GM23338 (cell line): ENCODE data around the gene ENTREP3. TPM values are rescaled to one million over a fixed set of nuclear protein-coding genes. Genes with fewer than 3 reads are reported as not detected.

Experiments used
- ATAC-seq: fragments of 200-7000 bp; cut with Tn5 transposase; 3 replicates; pipeline ENCODE4 v1.9.1; 2020
- DNase-seq: peaks from one replicate; pipeline ENCODE4 v3.0.0-alpha.2; 2015; ENCODE audit warnings: low spot score
- H2AFZ ChIP-seq: fragments of 200-600 bp; sonication (generic); 2 replicates; pipeline ENCODE4 v1.8.0; 2016; ENCODE audit warnings: antibody characterized with exemption, mild to moderate bottlenecking, moderate library complexity
- H3F3A ChIP-seq: fragments of 200-600 bp; sonication (generic); replicated peaks from 2 replicates; pipeline ENCODE4 v1.8.0; 2017; ENCODE audit warnings: antibody characterized with exemption, mixed run types, low read depth
- H3K27ac ChIP-seq: fragments of 200-600 bp; sonication (generic); 2 replicates; pipeline ENCODE4 v1.6.1; 2016; ENCODE audit warnings: low read depth
- H3K27me3 ChIP-seq: fragments of 200-600 bp; sonication (generic); 2 replicates; pipeline ENCODE4 v1.8.0; 2016; ENCODE audit warnings: mild to moderate bottlenecking, mixed run types, moderate library complexity; ENCODE audit not compliant: insufficient read depth
- H3K36me3 ChIP-seq: fragments of 200-600 bp; sonication (generic); 2 replicates; pipeline ENCODE4 v1.8.0; 2016; ENCODE audit warnings: mild to moderate bottlenecking; ENCODE audit not compliant: insufficient read depth
- H3K4me1 ChIP-seq: fragments of 200-600 bp; sonication (generic); 2 replicates; pipeline ENCODE4 v1.8.0; 2016; ENCODE audit warnings: mild to moderate bottlenecking, moderate library complexity; ENCODE audit not compliant: insufficient read depth
- H3K4me2 ChIP-seq: fragments of 200-600 bp; sonication (generic); 2 replicates; pipeline ENCODE4 v1.7.1; 2017; ENCODE audit warnings: mixed run types
- H3K4me3 ChIP-seq: fragments of 200-600 bp; sonication (generic); 2 replicates; pipeline ENCODE4 v1.6.1; 2016; ENCODE audit warnings: mixed run types
- H3K79me2 ChIP-seq: fragments of 200-600 bp; sonication (generic); replicated peaks from 2 replicates; pipeline ENCODE4 v1.8.0; 2017; ENCODE audit warnings: mild to moderate bottlenecking; ENCODE audit not compliant: insufficient read depth
- H3K9me2 ChIP-seq: fragments of 200-600 bp; sonication (generic); 2 replicates; pipeline ENCODE4 v1.8.0; 2017; ENCODE audit not compliant: insufficient read depth
- H4K20me1 ChIP-seq: fragments of 200-600 bp; sonication (generic); replicated peaks from 2 replicates; pipeline ENCODE4 v1.8.0; 2017; ENCODE audit warnings: mild to moderate bottlenecking; ENCODE audit not compliant: insufficient read depth
- H3K27ac Mint-ChIP-seq: 2 replicates; pipeline ENCODE4 v1.8.0; 2020; ENCODE audit warnings: inconsistent platforms, mild to moderate bottlenecking, moderate library complexity, mixed read lengths
- H3K27me3 Mint-ChIP-seq: 3 replicates; pipeline ENCODE4 v1.8.0; 2022; ENCODE audit warnings: low read depth, mild to moderate bottlenecking, moderate library complexity, mixed read lengths, inconsistent platforms; ENCODE audit not compliant: insufficient read depth, poor library complexity
- H3K36me3 Mint-ChIP-seq: 3 replicates; pipeline ENCODE4 v1.8.0; 2021; ENCODE audit warnings: low read depth, mild to moderate bottlenecking, inconsistent platforms, moderate library complexity, mixed read lengths
- H3K4me1 Mint-ChIP-seq: 3 replicates; pipeline ENCODE4 v1.8.0; 2020; ENCODE audit warnings: mild to moderate bottlenecking, inconsistent platforms, mixed read lengths
- H3K4me3 Mint-ChIP-seq: 3 replicates; pipeline ENCODE4 v1.8.0; 2021; ENCODE audit warnings: moderate library complexity, mild to moderate bottlenecking, inconsistent platforms, mixed read lengths
- H3K9me3 Mint-ChIP-seq: 3 replicates; pipeline ENCODE4 v1.8.0; 2020; ENCODE audit warnings: moderate library complexity, mild to moderate bottlenecking, inconsistent platforms, mixed read lengths
- EZH2 ChIP-seq: fragments of 200-600 bp; sonication (generic); IDR thresholded peaks from one replicate; pipeline ENCODE4 v1.8.0; 2017; ENCODE audit warnings: antibody characterized with exemption, mild to moderate bottlenecking, low read depth; ENCODE audit not compliant: unreplicated experiment
- EZH2phosphoT487 ChIP-seq: fragments of 200-600 bp; sonication (generic); IDR thresholded peaks from one replicate; pipeline ENCODE4 v1.8.1; 2018; ENCODE audit warnings: antibody characterized with exemption; ENCODE audit not compliant: unreplicated experiment
- JUNB ChIP-seq: IDR thresholded peaks from one replicate; pipeline ENCODE4 v1.6.1; 2016; ENCODE audit warnings: antibody characterized with exemption; ENCODE audit not compliant: unreplicated experiment
- NANOG ChIP-seq: IDR thresholded peaks from 2 replicates; pipeline ENCODE4 v1.6.1; 2016; ENCODE audit warnings: antibody characterized with exemption, borderline replicate concordance
- POLR2AphosphoS5 ChIP-seq: IDR thresholded peaks from 2 replicates; pipeline ENCODE4 v1.6.1; 2016; ENCODE audit warnings: antibody characterized with exemption, low read depth
- STAT1 ChIP-seq: IDR thresholded peaks from one replicate; pipeline ENCODE4 v1.6.1; 2016; ENCODE audit warnings: antibody characterized with exemption; ENCODE audit not compliant: unreplicated experiment
- ZNF114 ChIP-seq: fragments of 250-450 bp; sonication (Bioruptor Pico); IDR thresholded peaks from 2 replicates; pipeline ENCODE4 v1.5.0; 2020; ENCODE audit warnings: mild to moderate bottlenecking, moderate library complexity
- ZNF331 ChIP-seq: fragments of 250-450 bp; sonication (Bioruptor Pico); IDR thresholded peaks from 2 replicates; pipeline ENCODE4 v1.5.0; 2020; ENCODE audit warnings: low read depth, mild to moderate bottlenecking, moderate library complexity
- ZNF462 ChIP-seq: fragments of 250-450 bp; sonication (Bioruptor Pico); IDR thresholded peaks from 2 replicates; pipeline ENCODE4 v1.5.0; 2020; ENCODE audit warnings: mild to moderate bottlenecking, moderate library complexity
- polyA plus RNA-seq: library from polyadenylated mRNA; unstranded; fragments of >200 nt; fragmentation: Nextera tagmentation; extraction: Ambion mirVana; gene quantifications from 2 replicates; pipeline ENCODE4 v1.2.1, GENCODE V29; 2016
- total RNA-seq: library from RNA; depleted of rRNA; stranded (reverse); fragments of >200 nt; shearing (Covaris generic); gene quantifications from 2 replicates; pipeline ENCODE4 v1.2.3, GENCODE V29; 2014
- TF ChIP-seq, protein P1 (sequence below), 2 experiments: fragments of 200-600 bp in 1 of 2; sonication (generic) in 1 of 2; conservative IDR thresholded peaks; 2 replicates each; pipeline versions ENCODE4 v1.5.1 to v1.6.1; 2016 to 2017; ENCODE audit warnings: antibody characterized with exemption in 2 of 2, low read depth in 2 of 2, mild to moderate bottlenecking in 2 of 2, moderate library complexity in 1 of 2
- TF ChIP-seq, protein P2 (sequence below): IDR thresholded peaks from 2 replicates; pipeline ENCODE4 v1.6.1; 2016; ENCODE audit warnings: antibody characterized with exemption

Gene ENTREP3
- total and polyA plus RNA-seq, 2 experiments from 2014 or later, result 18.6 to 46.3 TPM

GRCh38 chr1:155300024-155300423, 44.7 kb upstream of the ENTREP3 start:
- Histone ChIP-seq H3K9me2 (no peaks in the 10 kb centered on the region), H3K4me3 (no peak overlapping the region), H3K27me3 (peaks cover 13% of the 10 kb centered on the region), H3K27ac (no peak overlapping the region), H3K4me2 (no peak overlapping the region), H4K20me1 (no peaks in the 10 kb centered on the region), H3K36me3 (no peaks in the 10 kb centered on the region), H3F3A (0 out of 2 replicates have a peak, but pooled peaks cover 11% of the 10 kb centered on the region), H3K4me1 (peaks cover 17% of the 10 kb centered on the region), H3K79me2 (no peaks in the 10 kb centered on the region), H2AFZ (no peak overlapping the region)
- TF ChIP-seq, protein P1, sequence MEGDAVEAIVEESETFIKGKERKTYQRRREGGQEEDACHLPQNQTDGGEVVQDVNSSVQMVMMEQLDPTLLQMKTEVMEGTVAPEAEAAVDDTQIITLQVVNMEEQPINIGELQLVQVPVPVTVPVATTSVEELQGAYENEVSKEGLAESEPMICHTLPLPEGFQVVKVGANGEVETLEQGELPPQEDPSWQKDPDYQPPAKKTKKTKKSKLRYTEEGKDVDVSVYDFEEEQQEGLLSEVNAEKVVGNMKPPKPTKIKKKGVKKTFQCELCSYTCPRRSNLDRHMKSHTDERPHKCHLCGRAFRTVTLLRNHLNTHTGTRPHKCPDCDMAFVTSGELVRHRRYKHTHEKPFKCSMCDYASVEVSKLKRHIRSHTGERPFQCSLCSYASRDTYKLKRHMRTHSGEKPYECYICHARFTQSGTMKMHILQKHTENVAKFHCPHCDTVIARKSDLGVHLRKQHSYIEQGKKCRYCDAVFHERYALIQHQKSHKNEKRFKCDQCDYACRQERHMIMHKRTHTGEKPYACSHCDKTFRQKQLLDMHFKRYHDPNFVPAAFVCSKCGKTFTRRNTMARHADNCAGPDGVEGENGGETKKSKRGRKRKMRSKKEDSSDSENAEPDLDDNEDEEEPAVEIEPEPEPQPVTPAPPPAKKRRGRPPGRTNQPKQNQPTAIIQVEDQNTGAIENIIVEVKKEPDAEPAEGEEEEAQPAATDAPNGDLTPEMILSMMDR (conservative IDR thresholded peaks at IDR 0.05; ENCODE audit: low read depth in 2 of 2), result no peak
- TF ChIP-seq ZNF331, result no peak
- no peak for TF ChIP-seq JUNB
- H3K4me1 Mint-ChIP-seq, result peaks cover 29% of the 10 kb centered on the region
- peaks cover 20% of the 10 kb centered on the region for H3K27me3 Mint-ChIP-seq
- DNase-seq (no peak), ATAC-seq (no peak)
- H3K9me3 Mint-ChIP-seq, result no peaks in the 10 kb centered on the region
- no peak overlapping the region for H3K4me3 Mint-ChIP-seq
- H3K36me3 Mint-ChIP-seq, result no peaks in the 10 kb centered on the region; the same call in 2 of the 3 replicates
- H3K27ac Mint-ChIP-seq, result no peak overlapping the region

- no peaks in the 10 kb centered on the region for H3K9me2 ChIP-seq
- H3K4me3 ChIP-seq, result 0 out of 2 replicates have a peak overlapping the region, but pooled peaks have one; percentile 27
- TF ChIP-seq ZNF462 (CRISPR knock-in tag), result no peak
- no peak for TF ChIP-seq NANOG
- TF ChIP-seq, protein P1 (conservative IDR thresholded peaks at IDR 0.05; ENCODE audit: low read depth in 2 of 2), result no peak
- TF ChIP-seq EZH2phosphoT487, result no peak
- TF ChIP-seq STAT1, result no peak
- no peak for TF ChIP-seq JUNB
- no peak for TF ChIP-seq EZH2
- TF ChIP-seq, protein P2, sequence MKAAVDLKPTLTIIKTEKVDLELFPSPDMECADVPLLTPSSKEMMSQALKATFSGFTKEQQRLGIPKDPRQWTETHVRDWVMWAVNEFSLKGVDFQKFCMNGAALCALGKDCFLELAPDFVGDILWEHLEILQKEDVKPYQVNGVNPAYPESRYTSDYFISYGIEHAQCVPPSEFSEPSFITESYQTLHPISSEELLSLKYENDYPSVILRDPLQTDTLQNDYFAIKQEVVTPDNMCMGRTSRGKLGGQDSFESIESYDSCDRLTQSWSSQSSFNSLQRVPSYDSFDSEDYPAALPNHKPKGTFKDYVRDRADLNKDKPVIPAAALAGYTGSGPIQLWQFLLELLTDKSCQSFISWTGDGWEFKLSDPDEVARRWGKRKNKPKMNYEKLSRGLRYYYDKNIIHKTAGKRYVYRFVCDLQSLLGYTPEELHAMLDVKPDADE, result no peak
- no peak for TF ChIP-seq ZNF114 (CRISPR knock-in tag)
- no peak for TF ChIP-seq POLR2AphosphoS5
Measured at GRCh38 chr1:155297384-155297783, 42.1 kb upstream of the ENTREP3 start.

More at GRCh38 chr1:155297384-155297783, 42.1 kb upstream of the ENTREP3 start:
- no peak for DNase-seq
- Histone ChIP-seq H3K27me3 (peaks cover 33% of the 10 kb centered on the region), H3K4me1 (peaks cover 17% of the 10 kb centered on the region), H4K20me1 (no peaks in the 10 kb centered on the region), H3K27ac (no peak overlapping the region), H2AFZ (peak overlapping the region; percentile 56; the same call in 1 of the 2 replicates), H3K79me2 (no peaks in the 10 kb centered on the region), H3K36me3 (no peaks in the 10 kb centered on the region), H3K4me2 (0 out of 2 replicates have a peak overlapping the region, but pooled peaks have one; percentile 6), H3F3A (0 out of 2 replicates have a peak, but pooled peaks cover 11% of the 10 kb centered on the region)
- H3K27me3 Mint-ChIP-seq, result peaks cover 33% of the 10 kb centered on the region
- ATAC-seq, result no peak
- H3K4me1 Mint-ChIP-seq, result peaks cover 36% of the 10 kb centered on the region
- H3K36me3 Mint-ChIP-seq, result no peaks in the 10 kb centered on the region; the same call in 2 of the 3 replicates
- H3K4me3 Mint-ChIP-seq, result peak overlapping the region; percentile 3; the same call in 1 of the 3 replicates
- H3K9me3 Mint-ChIP-seq, result no peaks in the 10 kb centered on the region
- no peak overlapping the region for H3K27ac Mint-ChIP-seq
